Fibroblast of skin of left quadriceps (primary cell): ENCODE data around the gene CCND3.
A peak's percentile ranks its signal among the peaks of the same experiment; 100 is the strongest.
"Not testable (repeated sequence)": the region's sequence is repeated elsewhere in the genome, so short reads cannot be mapped to it uniquely, and the experiment has no call there.

ENCODE experiments used
- DNase-seq, 2 experiments: peaks; one replicate each; pipeline ENCODE4 v3.0.0-alpha.2; 2013; ENCODE audit warnings: low read depth in 2 of 2

Gene CCND3

GRCh38 chr6:41947581-41948220 lies 6.1 kb upstream of the CCND3 start:
- DNase-seq, result no peak

- no peak for DNase-seq
These were observed 1.8 kb upstream of the CCND3 start for GRCh38 chr6:41943456-41943855.

- DNase-seq, result not testable (repeated sequence)
These were observed 1.3 kb upstream of the CCND3 start for GRCh38 chr6:41942882-41943281.

- DNase-seq, result peak in 1 of 2 experiments; percentile 59
These were observed 651 bp upstream of the CCND3 start for GRCh38 chr6:41942067-41942851.

GRCh38 chr6:41940759-41941279 lies 789 bp downstream of the CCND3 start:
- DNase-seq, result no peak

GRCh38 chr6:41939848-41940758 lies 1.5 kb downstream of the CCND3 start:
- peak in 1 of 2 experiments; percentile 46 for DNase-seq

- DNase-seq, result no peak
These were observed 2.3 kb downstream of the CCND3 start for GRCh38 chr6:41939176-41939847.

- DNase-seq, result no peak
These were observed 2.9 kb downstream of the CCND3 start for GRCh38 chr6:41938590-41939175.

- no peak for DNase-seq
These were observed 3.6 kb downstream of the CCND3 start for GRCh38 chr6:41937861-41938574.

- DNase-seq, result no peak
These were observed 4.1 kb downstream of the CCND3 start for GRCh38 chr6:41937472-41937860.

GRCh38 chr6:41936073-41936837 lies 5.4 kb downstream of the CCND3 start:
- peak; percentile 57 to 61 for DNase-seq

- no peak for DNase-seq
These were observed 5.9 kb downstream of the CCND3 start for GRCh38 chr6:41935685-41936072.

GRCh38 chr6:41935193-41935574 lies 6.4 kb downstream of the CCND3 start:
- DNase-seq, result no peak

- no peak for DNase-seq
These were observed 7.1 kb downstream of the CCND3 start for GRCh38 chr6:41934278-41935192.

- no peak for DNase-seq
These were observed 9.2 kb downstream of the CCND3 start for GRCh38 chr6:41932378-41932777.

GRCh38 chr6:41931792-41932191 lies 9.8 kb downstream of the CCND3 start:
- DNase-seq, result no peak

- no peak for DNase-seq
These were observed 11.7 kb downstream of the CCND3 start for GRCh38 chr6:41929924-41930323.

GRCh38 chr6:41927253-41927652 lies 14.4 kb downstream of the CCND3 start:
- DNase-seq, result no peak

GRCh38 chr6:41922154-41922553 lies 19.5 kb downstream of the CCND3 start:
- DNase-seq, result no peak
